Measurements from ENCODE around the gene PIGK.

Gene PIGK

GRCh38 chr1:77200293-77200692 is 18.9 kb downstream of the PIGK start:
- Histone ChIP-seq H3K9ac (ENCODE audit: low read length) (no peak overlapping the region), H3K4me3 (ENCODE audit: low read length) (no peak overlapping the region), H3K4me2 (ENCODE audit: low read depth, low read length) (no peak overlapping the region), H4K20me1 (ENCODE audit: insufficient read depth, low read length) (no peaks in the 10 kb centered on the region), H3K9me3 (replicated peaks; ENCODE audit: insufficient read depth, low read length) (no peaks in the 10 kb centered on the region), H3F3A (ENCODE audit: insufficient read depth, low read length) (no peaks in the 10 kb centered on the region), H3K9me2 (replicated peaks; ENCODE audit: insufficient read depth, low read length) (no peaks in the 10 kb centered on the region), H3K79me2 (ENCODE audit: low read length) (no peaks in the 10 kb centered on the region), H3K27ac (ENCODE audit: low read length) (no peak overlapping the region), H2AFZ (ENCODE audit: low read length) (no peak overlapping the region), H3K4me1 (ENCODE audit: low read length) (no peaks in the 10 kb centered on the region), H3K27me3 (replicated peaks; ENCODE audit: insufficient read depth, low read length) (no peaks in the 10 kb centered on the region), H3K36me3 (replicated peaks; ENCODE audit: insufficient read depth, low read length) (no peaks in the 10 kb centered on the region)
- DNase-seq, result no peak
- TF ChIP-seq CTCF (IDR thresholded peaks at IDR 0.05; ENCODE audit: low read length) (no peak), EZH2phosphoT487 (IDR thresholded peaks at IDR 0.05; ENCODE audit: low read length) (no peak), EZH2 (optimal IDR thresholded peaks at IDR 0.05; ENCODE audit: low read depth, low read length) (no peak)

- TF ChIP-seq EZH2 (optimal IDR thresholded peaks at IDR 0.05; ENCODE audit: low read depth, low read length) (no peak), CTCF (IDR thresholded peaks at IDR 0.05; ENCODE audit: low read length) (no peak), EZH2phosphoT487 (IDR thresholded peaks at IDR 0.05; ENCODE audit: low read length) (no peak)
- H3K27ac ChIP-seq (ENCODE audit: low read length), result no peak overlapping the region
- H2AFZ ChIP-seq (ENCODE audit: low read length), result no peak overlapping the region
- no peaks in the 10 kb centered on the region for H4K20me1 ChIP-seq (ENCODE audit: insufficient read depth, low read length)
- H3K9me2 ChIP-seq (replicated peaks; ENCODE audit: insufficient read depth, low read length), result no peaks in the 10 kb centered on the region
- no peak for DNase-seq
- H3F3A ChIP-seq (ENCODE audit: insufficient read depth, low read length), result no peaks in the 10 kb centered on the region
- H3K9ac ChIP-seq (ENCODE audit: low read length), result no peak overlapping the region
- no peaks in the 10 kb centered on the region for H3K9me3 ChIP-seq (replicated peaks; ENCODE audit: insufficient read depth, low read length)
- H3K27me3 ChIP-seq (replicated peaks; ENCODE audit: insufficient read depth, low read length), result no peaks in the 10 kb centered on the region
- H3K79me2 ChIP-seq (ENCODE audit: low read length), result no peaks in the 10 kb centered on the region
- H3K36me3 ChIP-seq (replicated peaks; ENCODE audit: insufficient read depth, low read length), result no peaks in the 10 kb centered on the region
- no peak overlapping the region for H3K4me2 ChIP-seq (ENCODE audit: low read depth, low read length)
- no peaks in the 10 kb centered on the region for H3K4me1 ChIP-seq (ENCODE audit: low read length)
- no peak overlapping the region for H3K4me3 ChIP-seq (ENCODE audit: low read length)
Observed at GRCh38 chr1:77197351-77197750, 21.9 kb downstream of the PIGK start.

DNA sequence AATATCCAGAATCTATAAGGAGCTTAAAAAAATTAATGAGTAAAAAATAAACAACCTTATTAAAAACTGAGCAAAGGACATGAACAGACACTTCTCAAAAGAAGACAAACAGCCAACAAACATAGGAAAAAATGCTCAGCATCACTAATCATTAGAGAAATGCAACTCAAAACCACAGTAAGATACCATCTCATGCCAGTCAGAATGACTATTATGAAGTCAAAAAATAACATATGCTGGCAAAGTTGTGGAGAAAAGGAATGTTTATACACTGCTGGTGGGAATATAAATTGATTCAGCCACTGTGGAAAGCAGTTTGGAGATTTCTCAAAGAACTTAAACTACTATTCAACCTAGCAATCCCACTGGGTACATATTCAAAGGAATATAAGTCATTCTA is 25.3 kb downstream of the PIGK start:
- Histone ChIP-seq H3K4me2 (ENCODE audit: low read depth, low read length) (no peak overlapping the region), H3K27me3 (replicated peaks; ENCODE audit: insufficient read depth, low read length) (no peaks in the 10 kb centered on the region)
- TF ChIP-seq CTCF (IDR thresholded peaks at IDR 0.05; ENCODE audit: low read length) (no peak), EZH2phosphoT487 (IDR thresholded peaks at IDR 0.05; ENCODE audit: low read length) (no peak), EZH2 (optimal IDR thresholded peaks at IDR 0.05; ENCODE audit: low read depth, low read length) (no peak)

More for the DNA sequence above, 25.3 kb downstream of the PIGK start:
- Histone ChIP-seq H3K4me1 (ENCODE audit: low read length) (no peaks in the 10 kb centered on the region), H2AFZ (ENCODE audit: low read length) (no peak overlapping the region), H3F3A (ENCODE audit: insufficient read depth, low read length) (no peaks in the 10 kb centered on the region), H3K9me2 (replicated peaks; ENCODE audit: insufficient read depth, low read length) (no peaks in the 10 kb centered on the region), H3K79me2 (ENCODE audit: low read length) (no peaks in the 10 kb centered on the region), H3K36me3 (replicated peaks; ENCODE audit: insufficient read depth, low read length) (no peaks in the 10 kb centered on the region), H3K9ac (ENCODE audit: low read length) (no peak overlapping the region), H3K4me3 (ENCODE audit: low read length) (no peak overlapping the region), H3K27ac (ENCODE audit: low read length) (no peak overlapping the region), H3K9me3 (replicated peaks; ENCODE audit: insufficient read depth, low read length) (no peaks in the 10 kb centered on the region), H4K20me1 (ENCODE audit: insufficient read depth, low read length) (no peaks in the 10 kb centered on the region)
- no peak for DNase-seq
